Stimulated activated CD4-positive, alpha-beta T cell treated with anti-CD3 and anti-CD28 coated beads, TNF-alpha, amount 100 ng/mL, for 4 hours (primary cell): Measurements from ENCODE around the gene SOX6.
"Not testable (repeated sequence)": the region's sequence is repeated elsewhere in the genome, so short reads cannot be mapped to it uniquely, and the experiment has no call there.

Source experiments
- DNase-seq, 3 experiments: peaks; one replicate each; pipeline ENCODE4 v3.0.0-alpha.2; 2020; ENCODE audit warnings: low read depth in 3 of 3

The SOX6 gene

DNA sequence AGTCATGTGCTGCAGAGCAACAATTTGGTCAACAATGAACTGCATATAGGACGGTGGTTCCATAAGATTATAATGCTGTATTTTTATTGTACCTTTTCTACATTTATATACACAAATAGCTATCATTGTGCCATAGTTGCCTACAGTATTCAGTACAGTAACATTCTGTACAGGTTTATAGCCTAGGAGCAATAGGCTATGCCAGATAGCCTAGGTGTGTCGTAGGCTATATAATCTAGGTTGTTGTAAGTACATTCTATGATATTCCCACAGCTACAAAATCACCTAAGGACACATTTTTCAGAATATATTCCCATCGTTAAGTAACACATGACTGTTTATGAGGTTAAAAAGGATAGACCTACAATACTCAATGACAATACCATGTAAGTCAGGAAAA lies 423.9 kb downstream of the SOX6 start:
- DNase-seq: no peak

- DNase-seq: no peak
Observed at GRCh38 chr11:15931497-15931896, 424.8 kb downstream of the SOX6 start.

DNA sequence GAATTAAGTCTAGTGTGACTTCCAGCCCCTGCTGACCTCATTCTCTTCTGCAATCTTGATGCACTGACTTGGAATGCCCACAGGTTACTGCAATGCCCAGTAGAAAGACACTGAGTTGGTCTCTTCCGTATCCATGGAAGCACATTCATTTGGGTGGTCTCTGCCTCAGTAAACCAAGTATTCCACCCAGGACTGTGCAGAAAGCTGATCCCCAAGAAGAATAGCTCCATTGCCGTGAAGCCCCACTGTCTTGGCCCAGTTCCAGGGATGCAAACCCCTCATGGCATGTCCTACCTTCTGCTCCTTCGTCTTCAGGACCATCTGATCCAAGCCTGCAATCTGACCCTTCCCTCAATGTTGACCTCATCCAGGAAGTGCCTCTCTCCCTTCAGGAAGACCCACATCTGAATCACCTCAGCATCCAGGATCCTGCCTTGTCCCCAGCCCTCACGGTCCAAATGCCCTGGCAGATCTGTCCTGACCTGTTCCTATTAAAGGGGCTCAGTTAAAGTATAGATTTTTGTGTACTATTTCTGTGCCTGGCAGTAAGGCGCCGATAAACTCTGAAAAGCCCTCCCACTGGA lies 425.8 kb downstream of the SOX6 start:
- DNase-seq: no peak

GRCh38 chr11:15929371-15929901 lies 426.9 kb downstream of the SOX6 start:
- no peak for DNase-seq

GRCh38 chr11:15927864-15928217 lies 428.5 kb downstream of the SOX6 start:
- no peak for DNase-seq

DNA sequence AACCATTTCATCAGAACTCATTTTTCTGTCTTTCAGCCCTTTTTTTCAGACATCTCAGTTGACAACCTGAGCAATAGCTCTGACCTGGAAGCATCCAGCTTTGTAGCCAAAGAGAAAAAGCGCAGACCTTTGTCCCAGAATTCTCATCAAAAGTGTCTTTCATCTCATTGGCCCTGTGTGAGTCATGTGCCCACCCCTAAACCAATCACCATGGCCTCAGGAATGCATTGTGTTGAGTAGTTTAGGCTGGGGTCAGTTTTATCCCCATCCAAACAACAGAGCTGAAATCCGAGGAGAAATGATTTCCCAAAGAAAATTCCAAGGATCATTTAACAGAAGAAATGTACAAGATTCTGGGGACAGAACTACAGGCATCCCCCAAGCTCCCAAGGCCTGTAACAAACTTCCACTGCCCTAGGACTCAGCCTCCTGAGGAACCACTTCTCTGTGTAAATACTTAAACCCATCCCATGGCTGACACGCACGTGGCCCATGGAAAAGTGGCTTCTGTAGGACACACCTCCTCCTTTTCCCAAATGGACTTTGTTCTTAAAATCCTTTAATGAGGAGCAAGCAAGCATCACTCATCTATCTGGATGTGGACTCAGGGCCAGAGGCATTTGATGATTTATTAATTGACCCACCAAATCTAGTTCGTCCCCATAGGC lies 429.0 kb downstream of the SOX6 start:
- no peak for DNase-seq

DNA sequence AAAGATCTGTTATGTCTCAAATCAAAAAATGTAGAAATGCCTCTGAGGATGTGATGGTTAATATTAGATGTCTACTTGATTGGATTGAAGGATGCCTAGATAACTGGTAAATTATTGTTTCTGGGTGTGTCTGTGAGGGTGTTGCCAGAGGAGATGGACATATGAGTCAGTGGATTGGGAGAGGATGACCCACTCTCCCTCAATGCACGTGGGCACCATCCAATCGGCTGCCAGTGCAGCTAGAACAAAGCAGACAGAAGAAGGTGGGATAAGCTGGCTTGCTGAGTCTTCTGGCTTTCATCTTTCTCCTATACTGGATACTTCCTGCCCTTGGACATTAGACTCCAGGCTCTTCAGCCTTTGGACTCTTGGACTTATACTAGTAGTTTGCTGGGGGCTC lies 430.3 kb downstream of the SOX6 start:
- DNase-seq: no peak

GRCh38 chr11:15923183-15923582 lies 433.2 kb downstream of the SOX6 start:
- DNase-seq: no peak

DNA sequence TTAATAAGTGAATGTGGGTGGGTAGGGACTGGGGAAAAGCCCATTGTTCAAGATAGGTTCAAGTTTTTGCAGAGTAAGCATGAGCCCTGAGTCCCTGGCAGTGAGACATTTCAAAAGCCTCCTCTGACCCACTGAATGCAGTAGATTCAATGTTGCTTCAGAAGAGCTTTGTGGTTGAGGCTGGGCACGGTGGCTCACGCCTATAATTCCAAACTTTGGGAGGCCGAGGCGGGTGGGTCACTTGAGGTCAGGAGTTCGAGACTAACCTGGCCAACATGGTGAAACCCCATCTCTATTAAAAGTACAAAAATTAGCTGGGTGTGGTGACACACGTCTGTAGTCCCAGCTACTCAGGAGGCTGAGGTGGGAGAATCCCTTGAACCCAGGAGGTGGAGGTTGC lies 433.6 kb downstream of the SOX6 start:
- not testable (repeated sequence) for DNase-seq

GRCh38 chr11:15920856-15921629 lies 435.3 kb downstream of the SOX6 start:
- DNase-seq: no peak

GRCh38 chr11:15918674-15919073 lies 437.7 kb downstream of the SOX6 start:
- DNase-seq: no peak

GRCh38 chr11:15918212-15918611 lies 438.1 kb downstream of the SOX6 start:
- DNase-seq: no peak
